HCT116 (cell line): ENCODE results near the gene PARVA. TPM values are rescaled to one million over a fixed set of nuclear protein-coding genes. Genes with fewer than 3 reads are reported as not detected.

Experiments used
- ATAC-seq: fragments of 200-7000 bp; cut with Tn5 transposase; 2 replicates; pipeline ENCODE4 v1.9.1; 2020; ENCODE audit warnings: mild to moderate bottlenecking, moderate library complexity
- BruUV-seq: library from RNA; stranded (reverse); fragments of 400-500 nt; replicated peaks from 2 replicates; lab custom pipeline; 2021; lab: Mats Ljungman, UMichigan
- CTCF ChIA-PET: fragments of 300-600 bp; sonication (Branson Sonifier 250); formaldehyde crosslinking; loops from one replicate; lab custom pipeline; 2021; ENCODE audit warnings: antibody characterized with exemption; lab: Charles Lee
- POLR2A ChIA-PET: fragments of 300-600, 350-600 bp; sonication (Branson Sonifier 250); formaldehyde crosslinking; loops from one replicate; lab custom pipeline; 2021; ENCODE audit warnings: antibody characterized with exemption; lab: Charles Lee
- RAD21 ChIA-PET, 2 experiments: fragments of 300-600 bp; sonication (Branson Sonifier 250); formaldehyde crosslinking; loops; one replicate each; lab custom pipeline; 2023; ENCODE audit warnings: low total read pairs in 2 of 2; ENCODE audit not compliant: uncharacterized antibody in 2 of 2, unreplicated experiment in 2 of 2, low non-redundant PET in 1 of 2; lab: Charles Lee
- DNase-seq: peaks from one replicate; pipeline ENCODE4 v3.0.0-alpha.2; 2010; ENCODE audit warnings: low read depth, low spot score
- H2AFZ ChIP-seq: fragments of 200-600 bp; shearing (Covaris generic), sonication (generic); 2 replicates; pipeline ENCODE4 v1.6.1; 2017; ENCODE audit warnings: low read depth, mixed run types, mixed read lengths, antibody characterized with exemption, low read length; ENCODE audit not compliant: poor library complexity, severe bottlenecking
- H3K27ac ChIP-seq: 2 replicates; pipeline ENCODE4 v1.5.1; 2012; ENCODE audit warnings: low read depth, low read length
- H3K27me3 ChIP-seq: fragments of 200-600 bp; sonication (generic); 2 replicates; pipeline ENCODE4 v1.6.1; 2016; ENCODE audit warnings: mixed run types, low read length, mixed read lengths; ENCODE audit not compliant: insufficient read depth
- H3K36me3 ChIP-seq, 2 experiments: fragments of 200-500 bp in 1 of 2; fragments of 200-600 bp in 1 of 2; sonication (Bioruptor generic) in 1 of 2; sonication (generic) in 1 of 2; 2 replicates each; pipeline versions ENCODE4 v1.5.1 to v1.6.1; 2014 to 2016; ENCODE audit warnings: low read length in 2 of 2, inconsistent platforms in 1 of 2, mixed read lengths in 1 of 2, mixed run types in 1 of 2; ENCODE audit not compliant: insufficient read depth in 2 of 2, control insufficient read depth in 1 of 2
- H3K4me1 ChIP-seq, 2 experiments: fragments of 200-600 bp in 1 of 2; sonication (generic) in 1 of 2; 2 replicates each; pipeline versions ENCODE4 v1.5.1 to v1.6.1; 2012 to 2017; ENCODE audit warnings: low read length in 2 of 2, inconsistent platforms in 1 of 2, mild to moderate bottlenecking in 1 of 2, mixed read lengths in 1 of 2, mixed run types in 1 of 2, moderate library complexity in 1 of 2; ENCODE audit not compliant: insufficient read depth in 2 of 2, control insufficient read depth in 1 of 2
- H3K4me2 ChIP-seq: fragments of 200-600 bp; sonication (generic); 2 replicates; pipeline ENCODE4 v1.6.1; 2017; ENCODE audit warnings: mixed run types, low read length, mixed read lengths
- H3K4me3 ChIP-seq, 2 experiments: fragments of 200-600 bp in 1 of 2; sonication (generic) in 1 of 2; replicated peaks in 1 of 2; 2 replicates each; pipeline ENCODE4 v1.5.1; 2011 to 2016; ENCODE audit warnings: low read length in 2 of 2, control low read depth in 1 of 2, low read depth in 1 of 2, mild to moderate bottlenecking in 1 of 2, mixed read lengths in 1 of 2, mixed run types in 1 of 2
- H3K79me2 ChIP-seq: fragments of 200-600 bp; sonication (generic); 2 replicates; pipeline ENCODE4 v1.6.1; 2017; ENCODE audit warnings: mild to moderate bottlenecking, mixed run types, low read length, moderate library complexity, mixed read lengths; ENCODE audit not compliant: insufficient read depth
- H3K9ac ChIP-seq: fragments of 200-600 bp; sonication (generic); 2 replicates; pipeline ENCODE4 v1.6.1; 2016; ENCODE audit warnings: low read length, mixed read lengths
- H3K9me2 ChIP-seq: fragments of 200-600 bp; sonication (generic), shearing (Covaris generic); 2 replicates; pipeline ENCODE4 v1.6.1; 2017; ENCODE audit warnings: mixed run types, mild to moderate bottlenecking, moderate library complexity; ENCODE audit not compliant: insufficient read depth
- H3K9me3 ChIP-seq, 2 experiments: fragments of 200-500 bp in 1 of 2; fragments of 200-600 bp in 1 of 2; sonication (Bioruptor generic) in 1 of 2; sonication (generic) in 1 of 2; 2 replicates each; pipeline ENCODE4 v1.6.1; 2014 to 2017; ENCODE audit warnings: low read length in 2 of 2, mixed read lengths in 2 of 2, inconsistent platforms in 1 of 2, low read depth in 1 of 2, mild to moderate bottlenecking in 1 of 2, mixed run types in 1 of 2, moderate library complexity in 1 of 2; ENCODE audit not compliant: control insufficient read depth in 1 of 2, insufficient read depth in 1 of 2
- H4K20me1 ChIP-seq: fragments of 200-600 bp; sonication (generic), shearing (Covaris generic); 2 replicates; pipeline ENCODE4 v1.6.1; 2017; ENCODE audit warnings: mixed run types, mild to moderate bottlenecking, moderate library complexity; ENCODE audit not compliant: insufficient read depth
- CEBPB ChIP-seq: IDR thresholded peaks from 2 replicates; pipeline ENCODE4 v1.6.1; 2012; ENCODE audit warnings: low read depth
- CTCF ChIP-seq, 3 experiments: fragments of 200-600 bp in 1 of 3; sonication (generic) in 1 of 3; IDR thresholded peaks in 2 of 3; conservative IDR thresholded peaks in 1 of 3; 2 replicates each; pipeline ENCODE4 v1.5.1; 2012 to 2017; ENCODE audit warnings: low read depth in 2 of 3, low read length in 2 of 3, antibody characterized with exemption in 1 of 3, borderline replicate concordance in 1 of 3, control low read depth in 1 of 3, mild to moderate bottlenecking in 1 of 3, mixed read lengths in 1 of 3, mixed run types in 1 of 3, moderate library complexity in 1 of 3; ENCODE audit not compliant: insufficient read depth in 1 of 3
- EGR1 ChIP-seq: IDR thresholded peaks from 2 replicates; pipeline ENCODE4 v1.6.1; 2012; ENCODE audit warnings: low read depth
- ELF1 ChIP-seq: IDR thresholded peaks from 2 replicates; pipeline ENCODE4 v1.6.1; 2012; ENCODE audit warnings: low read depth, borderline replicate concordance
- JUND ChIP-seq: IDR thresholded peaks from 2 replicates; pipeline ENCODE4 v1.6.1; 2012
- POLR2AphosphoS5 ChIP-seq: IDR thresholded peaks from 2 replicates; pipeline ENCODE4 v1.6.1; 2011; ENCODE audit warnings: mild to moderate bottlenecking, low read depth, low read length, moderate library complexity
- RAD21 ChIP-seq: IDR thresholded peaks from 2 replicates; pipeline ENCODE4 v1.6.1; 2012; ENCODE audit warnings: low read depth, mild to moderate bottlenecking
- SIN3A ChIP-seq: IDR thresholded peaks from 2 replicates; pipeline ENCODE4 v1.6.1; 2012; ENCODE audit warnings: low read depth
- SP1 ChIP-seq: IDR thresholded peaks from 2 replicates; pipeline ENCODE4 v1.6.1; 2012; ENCODE audit warnings: low read depth
- SRF ChIP-seq: IDR thresholded peaks from 2 replicates; pipeline ENCODE4 v1.6.1; 2012; ENCODE audit warnings: low read depth
- TCF7L2 ChIP-seq: IDR thresholded peaks from 2 replicates; pipeline ENCODE4 v1.7.0; 2011; ENCODE audit warnings: borderline replicate concordance, inconsistent platforms; ENCODE audit not compliant: insufficient read depth, insufficient read length; ENCODE audit errors: extremely low read depth
- YY1 ChIP-seq: IDR thresholded peaks from 2 replicates; pipeline ENCODE4 v1.6.1; 2011; ENCODE audit warnings: low read length, low read depth, moderate library complexity, mild to moderate bottlenecking; ENCODE audit not compliant: insufficient replicate concordance; ENCODE audit errors: extremely low read depth
- ZBTB33 ChIP-seq: IDR thresholded peaks from 2 replicates; pipeline ENCODE4 v1.6.1; 2011; ENCODE audit warnings: mild to moderate bottlenecking, low read length, moderate library complexity; ENCODE audit not compliant: insufficient replicate concordance; ENCODE audit errors: extremely low read depth
- ZNF274 ChIP-seq: fragments of 200-500 bp; sonication (Bioruptor generic); IDR thresholded peaks from 2 replicates; pipeline ENCODE4 v1.6.1; 2014; ENCODE audit warnings: mild to moderate bottlenecking, low read depth, low read length, inconsistent platforms
- intact Hi-C: fragments of 100-400 bp; cut with micrococcal nuclease; formaldehyde crosslinking; loops from 2 replicates; pipeline ENCODE4 v1.10.0; 2022
- total RNA-seq: library from RNA; stranded (reverse); gene quantifications from one replicate; pipeline ENCODE4 v1.2.1, GENCODE V29; 2021; ENCODE audit not compliant: unreplicated experiment

Gene PARVA
- total RNA-seq, 1 experiment from 2014 or later, result 18.4 TPM

GRCh38 chr11:12458042-12458441 lies 80.7 kb downstream of the PARVA start:
- intact Hi-C loops, result no loop called here
- no peaks in the 10 kb centered on the region for H3K4me1 ChIP-seq
- no peak overlapping the region for H3K4me2 ChIP-seq
- ChIA-PET POLR2A (no interaction called here), RAD21 (no interaction called here), CTCF (no interaction called here)
- no peaks in the 10 kb centered on the region for H3K9me3 ChIP-seq
- no peak overlapping the region for H3K9ac ChIP-seq
- H3K79me2 ChIP-seq, result no peaks in the 10 kb centered on the region
- 0 out of 2 replicates have a peak, but pooled peaks cover 6% of the 10 kb centered on the region for H3K9me2 ChIP-seq
- no peaks in the 10 kb centered on the region for H3K36me3 ChIP-seq
- H2AFZ ChIP-seq, result no peak overlapping the region
- no peaks in the 10 kb centered on the region for H4K20me1 ChIP-seq
- TF ChIP-seq CEBPB, result no peak
- TF ChIP-seq RAD21, result no peak
- no peak for TF ChIP-seq YY1
- no peak for TF ChIP-seq EGR1
- TF ChIP-seq SRF, result no peak
- TF ChIP-seq ZBTB33, result no peak
- TF ChIP-seq SP1, result no peak
- no peak for TF ChIP-seq POLR2AphosphoS5
- no peak for TF ChIP-seq CTCF (IDR thresholded peaks at IDR 0.05 in 2 of 3, conservative IDR thresholded peaks at IDR 0.05 in 1 of 3; ENCODE audit: borderline replicate concordance in 1 of 3, insufficient read depth in 1 of 3, low read depth in 2 of 3, low read length in 2 of 3)
- no peak for TF ChIP-seq TCF7L2
- no peak for TF ChIP-seq SIN3A
- TF ChIP-seq ELF1, result no peak
- no peak for TF ChIP-seq JUND
- no peak for TF ChIP-seq ZNF274
- H3K27me3 ChIP-seq, result no peaks in the 10 kb centered on the region
- H3K27ac ChIP-seq, result no peak overlapping the region
- H3K4me3 ChIP-seq, result no peak overlapping the region
- no peak for DNase-seq
- no peak for ATAC-seq
- BruUV-seq, result no TSS peak
